ENCODE measurements around the gene ZNF879.

DNA sequence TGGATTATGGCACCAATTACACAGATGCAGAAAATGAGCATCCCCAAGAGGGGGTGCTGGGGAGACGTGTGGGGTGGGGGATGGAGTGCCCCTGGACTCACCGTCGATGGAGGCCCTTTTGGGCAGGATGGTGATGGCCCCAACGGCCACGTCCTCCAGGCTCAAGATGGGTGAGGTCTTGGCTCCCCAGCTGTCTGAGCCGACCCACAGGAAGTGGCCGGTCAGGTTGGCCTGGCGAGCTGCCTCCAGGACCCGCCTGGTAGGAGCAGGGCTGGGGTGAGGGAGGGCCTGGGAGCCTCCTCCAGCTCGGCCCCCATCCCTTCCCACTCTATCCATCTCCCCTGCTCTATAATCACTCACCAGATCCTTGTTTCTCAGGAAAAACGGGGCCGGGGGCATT lies 33.1 kb upstream of the ZNF879 start:
- TF ChIP-seq, protein P1, sequence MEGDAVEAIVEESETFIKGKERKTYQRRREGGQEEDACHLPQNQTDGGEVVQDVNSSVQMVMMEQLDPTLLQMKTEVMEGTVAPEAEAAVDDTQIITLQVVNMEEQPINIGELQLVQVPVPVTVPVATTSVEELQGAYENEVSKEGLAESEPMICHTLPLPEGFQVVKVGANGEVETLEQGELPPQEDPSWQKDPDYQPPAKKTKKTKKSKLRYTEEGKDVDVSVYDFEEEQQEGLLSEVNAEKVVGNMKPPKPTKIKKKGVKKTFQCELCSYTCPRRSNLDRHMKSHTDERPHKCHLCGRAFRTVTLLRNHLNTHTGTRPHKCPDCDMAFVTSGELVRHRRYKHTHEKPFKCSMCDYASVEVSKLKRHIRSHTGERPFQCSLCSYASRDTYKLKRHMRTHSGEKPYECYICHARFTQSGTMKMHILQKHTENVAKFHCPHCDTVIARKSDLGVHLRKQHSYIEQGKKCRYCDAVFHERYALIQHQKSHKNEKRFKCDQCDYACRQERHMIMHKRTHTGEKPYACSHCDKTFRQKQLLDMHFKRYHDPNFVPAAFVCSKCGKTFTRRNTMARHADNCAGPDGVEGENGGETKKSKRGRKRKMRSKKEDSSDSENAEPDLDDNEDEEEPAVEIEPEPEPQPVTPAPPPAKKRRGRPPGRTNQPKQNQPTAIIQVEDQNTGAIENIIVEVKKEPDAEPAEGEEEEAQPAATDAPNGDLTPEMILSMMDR (IDR thresholded peaks at IDR 0.05), result no peak
- TF ChIP-seq EZH2 (IDR thresholded peaks at IDR 0.05) (no peak), EZH2phosphoT487 (IDR thresholded peaks at IDR 0.05) (no peak)
